HG03558 (cell line): ENCODE results near the gene PTPMT1.
"Not testable (repeated sequence)": the region's sequence is repeated elsewhere in the genome, so short reads cannot be mapped to it uniquely, and the experiment has no call there.

Experiments
- ATAC-seq: cut with Tn5 transposase; IDR thresholded peaks from one replicate; pipeline ENCODE4 v1.9.1; 2021; ENCODE audit warnings: moderate number of reproducible peaks; ENCODE audit not compliant: unreplicated experiment; ENCODE audit errors: extremely low read depth

Gene PTPMT1

GRCh38 chr11:47565340-47566148 is at the start of gene PTPMT1:
TSS of gene PTPMT1 (plus strand) at chr11:47565599. CDS start at chr11:47565623, 24 bp downstream.
- peak; percentile 62 for ATAC-seq

GRCh38 chr11:47516155-47516554 is 49.2 kb upstream of the PTPMT1 start:
- ATAC-seq = no peak

- ATAC-seq = no peak
Measured at GRCh38 chr11:47516984-47517853, 48.2 kb upstream of the PTPMT1 start.

GRCh38 chr11:47518212-47518964 is 47.0 kb upstream of the PTPMT1 start:
- ATAC-seq = no peak

GRCh38 chr11:47523490-47524225 is 41.7 kb upstream of the PTPMT1 start:
- ATAC-seq = no peak

- ATAC-seq = no peak
Measured at GRCh38 chr11:47524291-47524874, 41.0 kb upstream of the PTPMT1 start.

GRCh38 chr11:47526032-47526431 is 39.4 kb upstream of the PTPMT1 start:
- ATAC-seq = not testable (repeated sequence)

GRCh38 chr11:47527186-47527585 is 38.2 kb upstream of the PTPMT1 start:
- ATAC-seq = no peak

GRCh38 chr11:47529951-47530350 is 35.4 kb upstream of the PTPMT1 start:
- ATAC-seq = no peak

- ATAC-seq = not testable (repeated sequence)
Measured at GRCh38 chr11:47530721-47531120, 34.7 kb upstream of the PTPMT1 start.

- no peak for ATAC-seq
Measured at GRCh38 chr11:47531666-47532065, 33.7 kb upstream of the PTPMT1 start.

GRCh38 chr11:47532597-47533213 is 32.7 kb upstream of the PTPMT1 start:
- ATAC-seq = no peak

- ATAC-seq = no peak
Measured at GRCh38 chr11:47533690-47534151, 31.7 kb upstream of the PTPMT1 start.

- ATAC-seq = no peak
Measured at GRCh38 chr11:47534704-47535251, 30.6 kb upstream of the PTPMT1 start.

GRCh38 chr11:47536915-47537314 is 28.5 kb upstream of the PTPMT1 start:
- no peak for ATAC-seq

GRCh38 chr11:47538741-47539565 is 26.4 kb upstream of the PTPMT1 start:
- ATAC-seq = no peak

GRCh38 chr11:47539681-47540039 is 25.7 kb upstream of the PTPMT1 start:
- ATAC-seq = no peak

- no peak for ATAC-seq
Measured at GRCh38 chr11:47541070-47541469, 24.3 kb upstream of the PTPMT1 start.
